A673 (cell line): ENCODE results near the gene CFD. TPM values are rescaled to one million over a fixed set of nuclear protein-coding genes. Genes with fewer than 3 reads are reported as not detected.

ENCODE experiments used
- Bru-seq: library from RNA; stranded (reverse); fragments of 400-500 nt; gene quantifications from one replicate; lab custom pipeline; 2021; lab: Mats Ljungman, UMichigan
- BruChase-seq, 2 experiments: library from RNA; stranded (reverse); fragments of 400-500 nt; gene quantifications; one replicate each; lab custom pipeline; 2021; lab: Mats Ljungman, UMichigan
- BruUV-seq: library from RNA; stranded (reverse); fragments of 400-500 nt; replicated peaks from 2 replicates; lab custom pipeline; 2021; lab: Mats Ljungman, UMichigan
- CTCF ChIA-PET: fragments of 300-600 bp; sonication (Branson Sonifier 250); formaldehyde crosslinking; loops from one replicate; lab custom pipeline; 2022; ENCODE audit warnings: antibody characterized with exemption; lab: Charles Lee
- POLR2A ChIA-PET: fragments of 300-600 bp; sonication (Branson Sonifier 250); formaldehyde crosslinking; loops from one replicate; lab custom pipeline; 2022; ENCODE audit warnings: antibody characterized with exemption; ENCODE audit not compliant: low non-redundant PET; lab: Charles Lee
- DNase-seq: peaks from one replicate; pipeline ENCODE4 v3.0.0-alpha.2; 2015; ENCODE audit warnings: low spot score
- H3K27ac ChIP-seq: fragments of 200-600 bp; sonication (generic); 2 replicates; pipeline ENCODE4 v1.5.1; 2016; ENCODE audit warnings: mixed run types, low read depth, mild to moderate bottlenecking, mixed read lengths, antibody characterized with exemption, low read length; ENCODE audit not compliant: poor library complexity, severe bottlenecking
- H3K27me3 ChIP-seq: fragments of 200-600 bp; sonication (generic); replicated peaks from 2 replicates; pipeline ENCODE4 v1.6.1; 2017; ENCODE audit warnings: mixed run types, low read depth, mild to moderate bottlenecking, mixed read lengths, antibody characterized with exemption, low read length; ENCODE audit not compliant: insufficient read depth, poor library complexity
- H3K36me3 ChIP-seq: fragments of 200-600 bp; sonication (generic); 2 replicates; pipeline ENCODE4 v1.6.1; 2016; ENCODE audit warnings: mixed run types, mild to moderate bottlenecking, mixed read lengths, antibody characterized with exemption, low read length; ENCODE audit not compliant: insufficient read depth, poor library complexity, severe bottlenecking
- H3K4me1 ChIP-seq: fragments of 200-600 bp; sonication (generic); 2 replicates; pipeline ENCODE4 v1.6.1; 2017; ENCODE audit warnings: mixed run types, mild to moderate bottlenecking, mixed read lengths, antibody characterized with exemption, low read length; ENCODE audit not compliant: insufficient read depth, poor library complexity, severe bottlenecking
- H3K4me3 ChIP-seq: fragments of 200-600 bp; sonication (generic); 2 replicates; pipeline ENCODE4 v1.5.1; 2016; ENCODE audit warnings: low read depth, mixed run types, mild to moderate bottlenecking, mixed read lengths, low read length; ENCODE audit not compliant: poor library complexity, severe bottlenecking
- H3K9me3 ChIP-seq: fragments of 200-600 bp; sonication (generic); 2 replicates; pipeline ENCODE4 v1.6.1; 2016; ENCODE audit warnings: mixed run types, low read depth, mild to moderate bottlenecking, mixed read lengths, antibody characterized with exemption, low read length; ENCODE audit not compliant: poor library complexity, severe bottlenecking
- EZH2 ChIP-seq: fragments of 200-600 bp; sonication (generic); IDR thresholded peaks from 2 replicates; pipeline ENCODE4 v1.6.1; 2017; ENCODE audit warnings: borderline replicate concordance, low read depth, mild to moderate bottlenecking, mixed read lengths, antibody characterized with exemption, low read length; ENCODE audit not compliant: poor library complexity, severe bottlenecking
- intact Hi-C: fragments of 100-400 bp; cut with micrococcal nuclease; formaldehyde crosslinking; loops from one replicate; pipeline ENCODE4 v1.10.0; 2022; ENCODE audit not compliant: unreplicated experiment
- long read RNA-seq: library from polyadenylated mRNA; stranded (forward); transcript quantifications from one replicate; pipeline ENCODE4 v2.0.0, GENCODE V29; 2022
- total RNA-seq: library from RNA; stranded (reverse); gene quantifications from 2 replicates; pipeline ENCODE4 v1.2.3, GENCODE V29; 2021
- TF ChIP-seq, protein P1 (sequence below): fragments of 300-800, 200-600 bp; sonication (generic); conservative IDR thresholded peaks from 2 replicates; pipeline ENCODE4 v1.5.1; 2017; ENCODE audit warnings: low read depth, mild to moderate bottlenecking, antibody characterized with exemption, low read length, moderate library complexity, mixed read lengths

CFD gene
- total RNA-seq (1.1 and 1.4 TPM in 2 replicates), Bru-seq, nascent RNA (percentile 20 among the genes with signal in this experiment), BruChase-seq, experiment 1, labeled RNA remaining after a 2-hour chase (percentile 19 among the genes with signal in this experiment), BruChase-seq, experiment 2, labeled RNA remaining after a 6-hour chase (percentile 33 among the genes with signal in this experiment)
- long read RNA-seq, partial matches to known transcripts, result 2 of 2 reads
- long read RNA-seq, other reads (novel, unspliced or antisense), result 0 of 2 reads

DNA sequence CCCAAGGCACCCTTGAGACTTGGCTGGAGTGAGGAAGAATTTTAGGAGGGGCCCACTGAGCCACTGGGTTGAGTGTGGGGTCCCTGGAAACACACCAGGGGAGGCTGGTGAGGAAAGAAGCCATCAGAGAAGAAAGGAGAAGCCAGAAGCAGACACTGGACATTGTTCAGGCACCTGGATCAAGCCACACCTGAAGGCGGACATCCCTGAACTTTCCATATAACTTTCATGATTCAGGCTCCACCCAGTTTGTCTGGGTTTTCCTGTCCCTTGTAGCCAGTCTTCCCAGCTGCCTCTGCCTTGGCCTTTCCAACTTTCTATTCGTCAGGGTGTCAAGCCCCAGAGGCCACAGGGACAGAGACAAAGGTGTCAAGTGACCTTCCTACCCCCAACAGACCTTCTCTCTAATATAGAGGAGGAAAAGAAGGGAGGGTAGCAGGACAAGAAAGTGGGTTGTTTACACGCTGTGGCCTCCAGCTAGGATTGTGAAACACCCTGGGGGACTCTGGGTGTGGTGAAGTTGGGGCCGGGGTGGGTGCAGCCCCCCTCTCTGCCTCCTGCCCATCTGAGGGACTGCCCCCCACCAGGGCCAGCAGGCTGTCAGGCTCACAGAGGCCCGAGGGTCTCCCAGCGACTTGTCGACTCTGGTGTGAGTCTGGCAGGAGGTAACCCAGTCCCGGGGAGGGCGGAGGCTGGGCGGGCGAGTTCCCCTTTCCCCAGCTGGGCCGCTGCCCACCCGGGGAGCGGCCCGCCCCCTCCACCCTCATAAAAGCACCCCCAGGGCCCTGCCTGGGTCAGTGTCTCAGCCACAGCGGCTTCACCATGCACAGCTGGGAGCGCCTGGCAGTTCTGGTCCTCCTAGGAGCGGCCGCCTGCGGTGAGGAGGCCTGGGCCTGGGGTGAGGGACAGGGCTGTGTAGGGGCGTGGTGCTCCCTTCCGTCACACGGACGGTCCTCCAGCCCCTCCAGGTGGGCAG is at the start of gene CFD:
CFD (plus strand) TSS at position 797 of the 976 bp plus-strand sequence; CDS start at position 823, 26 bp downstream.
- no peaks in the 10 kb centered on the region for H3K36me3 ChIP-seq
- H3K27me3 ChIP-seq, result no peaks in the 10 kb centered on the region
- no peaks in the 10 kb centered on the region for H3K9me3 ChIP-seq
- H3K4me1 ChIP-seq, result peaks cover 9% of the 10 kb centered on the region
- H3K4me3 ChIP-seq, result peak within 1 kb of the TSS; percentile 51
- ChIA-PET POLR2A (no interaction called here), CTCF (no interaction called here)
- DNase-seq, result no peak
- TF ChIP-seq EZH2, result no peak
- TF ChIP-seq, protein P1, sequence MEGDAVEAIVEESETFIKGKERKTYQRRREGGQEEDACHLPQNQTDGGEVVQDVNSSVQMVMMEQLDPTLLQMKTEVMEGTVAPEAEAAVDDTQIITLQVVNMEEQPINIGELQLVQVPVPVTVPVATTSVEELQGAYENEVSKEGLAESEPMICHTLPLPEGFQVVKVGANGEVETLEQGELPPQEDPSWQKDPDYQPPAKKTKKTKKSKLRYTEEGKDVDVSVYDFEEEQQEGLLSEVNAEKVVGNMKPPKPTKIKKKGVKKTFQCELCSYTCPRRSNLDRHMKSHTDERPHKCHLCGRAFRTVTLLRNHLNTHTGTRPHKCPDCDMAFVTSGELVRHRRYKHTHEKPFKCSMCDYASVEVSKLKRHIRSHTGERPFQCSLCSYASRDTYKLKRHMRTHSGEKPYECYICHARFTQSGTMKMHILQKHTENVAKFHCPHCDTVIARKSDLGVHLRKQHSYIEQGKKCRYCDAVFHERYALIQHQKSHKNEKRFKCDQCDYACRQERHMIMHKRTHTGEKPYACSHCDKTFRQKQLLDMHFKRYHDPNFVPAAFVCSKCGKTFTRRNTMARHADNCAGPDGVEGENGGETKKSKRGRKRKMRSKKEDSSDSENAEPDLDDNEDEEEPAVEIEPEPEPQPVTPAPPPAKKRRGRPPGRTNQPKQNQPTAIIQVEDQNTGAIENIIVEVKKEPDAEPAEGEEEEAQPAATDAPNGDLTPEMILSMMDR, result no peak
- no TSS peak for BruUV-seq
- intact Hi-C loops, result no loop called here
- no peak within 1 kb of the TSS for H3K27ac ChIP-seq

DNA sequence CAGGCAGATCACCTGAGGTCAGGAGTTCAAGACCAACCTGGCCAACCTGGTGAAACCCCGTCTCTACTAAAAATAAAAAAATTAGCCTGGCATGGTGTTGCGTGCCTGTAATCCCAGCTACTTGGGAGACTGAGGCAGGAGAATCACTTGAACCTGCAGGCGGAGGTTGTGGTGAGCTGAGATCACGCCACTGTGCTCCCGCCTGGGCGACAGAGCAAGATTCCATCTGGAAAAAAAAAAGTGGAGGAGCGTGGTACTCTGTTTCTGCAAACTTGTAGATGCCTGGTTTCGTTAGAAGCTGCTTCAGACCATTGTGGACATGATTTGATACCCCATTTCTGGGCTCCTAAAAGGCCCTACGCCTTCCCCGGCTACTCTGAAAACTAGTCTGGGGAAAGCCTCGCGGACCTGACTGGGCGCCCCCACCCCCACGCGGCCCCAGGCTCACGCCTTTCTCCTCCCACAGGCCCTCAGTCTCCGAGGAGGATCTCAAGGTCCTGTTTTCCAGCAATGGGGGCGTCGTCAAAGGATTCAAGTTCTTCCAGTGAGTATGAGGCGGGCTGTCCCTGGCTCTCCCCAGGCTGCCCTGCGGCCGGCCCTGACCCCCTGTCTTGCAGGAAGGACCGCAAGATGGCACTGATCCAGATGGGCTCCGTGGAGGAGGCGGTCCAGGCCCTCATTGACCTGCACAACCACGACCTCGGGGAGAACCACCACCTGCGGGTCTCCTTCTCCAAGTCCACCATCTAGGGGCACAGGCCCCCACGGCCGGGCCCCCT is 49.2 kb upstream of the CFD start:
- Histone ChIP-seq H3K27me3 (no peaks in the 10 kb centered on the region), H3K36me3 (peaks cover 81% of the 10 kb centered on the region), H3K9me3 (no peaks in the 10 kb centered on the region), H3K27ac (peak overlapping the region; percentile 56), H3K4me1 (peaks cover 36% of the 10 kb centered on the region), H3K4me3 (no peak overlapping the region)
- TF ChIP-seq, protein P1, result no peak
- TF ChIP-seq EZH2, result no peak
- BruUV-seq, result no TSS peak
- intact Hi-C loops, result no loop called here
- POLR2A ChIA-PET, result no interaction called here
- CTCF ChIA-PET, result no interaction called here
- no peak for DNase-seq

DNA sequence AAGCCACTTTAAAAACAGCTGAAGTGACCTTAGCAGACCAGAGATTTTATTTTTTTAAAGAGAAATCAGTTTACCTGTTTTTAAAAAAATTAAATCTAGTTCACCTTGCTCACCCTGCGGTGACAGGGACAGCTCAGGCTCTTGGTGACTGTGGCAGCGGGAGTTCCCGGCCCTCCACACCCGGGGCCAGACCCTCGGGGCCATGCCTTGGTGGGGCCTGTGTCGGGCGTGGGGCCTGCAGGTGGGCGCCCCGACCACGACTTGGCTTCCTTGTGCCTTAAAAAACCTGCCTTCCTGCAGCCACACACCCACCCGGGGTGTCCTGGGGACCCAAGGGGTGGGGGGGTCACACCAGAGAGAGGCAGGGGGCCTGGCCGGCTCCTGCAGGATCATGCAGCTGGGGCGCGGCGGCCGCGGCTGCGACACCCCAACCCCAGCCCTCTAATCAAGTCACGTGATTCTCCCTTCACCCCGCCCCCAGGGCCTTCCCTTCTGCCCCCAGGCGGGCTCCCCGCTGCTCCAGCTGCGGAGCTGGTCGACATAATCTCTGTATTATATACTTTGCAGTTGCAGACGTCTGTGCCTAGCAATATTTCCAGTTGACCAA is 48.5 kb upstream of the CFD start:
- Histone ChIP-seq H3K27ac (peak overlapping the region; percentile 56), H3K9me3 (no peaks in the 10 kb centered on the region), H3K4me1 (peaks cover 31% of the 10 kb centered on the region), H3K27me3 (no peaks in the 10 kb centered on the region), H3K36me3 (peaks cover 73% of the 10 kb centered on the region), H3K4me3 (no peak overlapping the region)
- DNase-seq, result peak; percentile 88
- TF ChIP-seq, protein P1, result no peak
- no peak for TF ChIP-seq EZH2
- intact Hi-C loops, result no loop called here
- BruUV-seq, result no TSS peak
- CTCF ChIA-PET, result no interaction called here
- POLR2A ChIA-PET, result no interaction called here
